HepG2 (cell line): ENCODE results near the gene EEF1A2. TPM values are rescaled to one million over a fixed set of nuclear protein-coding genes. Genes with fewer than 3 reads are reported as not detected.

Source experiments
- ATAC-seq: fragments of 200-7000 bp; cut with Tn5 transposase; 3 replicates; pipeline ENCODE4 v1.9.1; 2020; ENCODE audit warnings: mild to moderate bottlenecking, moderate library complexity
- BruUV-seq: library from RNA; stranded (reverse); fragments of 400-500 nt; replicated peaks from 2 replicates; lab custom pipeline; 2021; lab: Mats Ljungman, UMichigan
- CTCF ChIA-PET: fragments of 300-600 bp; formaldehyde crosslinking; extraction: SDS; loops from one replicate; lab custom pipeline; 2021; ENCODE audit warnings: low total read pairs, inconsistent platforms, low intra/inter-chr PET ratio; lab: Yijun Ruan, JAX
- POLR2A ChIA-PET: fragments of 350-600 bp; sonication (Branson Sonifier 250); formaldehyde crosslinking; loops from one replicate; lab custom pipeline; 2020; ENCODE audit warnings: antibody characterized with exemption, inconsistent platforms; lab: Yijun Ruan, JAX
- DNase-seq: peaks from one replicate; pipeline ENCODE4 v3.0.0-alpha.2; 2015; ENCODE audit warnings: low spot score
- FAIRE-seq: peaks from 3 replicates; lab custom pipeline; 2011; peaks lifted over from hg19 to GRCh38; lab: Jason Lieb, UNC
- H2AFZ ChIP-seq: one replicate; pipeline ENCODE4 v1.6.1; 2011; ENCODE audit warnings: low read length, inconsistent platforms
- H3K27ac ChIP-seq: fragments of 300-600 bp; 3 replicates; pipeline ENCODE4 v1.8.0; 2011; ENCODE audit warnings: mixed run types, mild to moderate bottlenecking, mixed read lengths, low read length, inconsistent platforms; ENCODE audit not compliant: insufficient read depth; ENCODE audit errors: extremely low read length
- H3K27me3 ChIP-seq, 2 experiments: fragments of 200-600 bp in 1 of 2; 2 replicates in 1 of 2; 3 replicates in 1 of 2; pipeline versions ENCODE4 v1.6.0 to v1.8.0; 2011; ENCODE audit warnings: low read length in 2 of 2, mild to moderate bottlenecking in 2 of 2, moderate library complexity in 2 of 2, inconsistent platforms in 1 of 2; ENCODE audit not compliant: insufficient read depth in 2 of 2, control insufficient read depth in 1 of 2
- H3K36me3 ChIP-seq, 2 experiments: fragments of 200-600 bp in 1 of 2; replicated peaks in 1 of 2; 2 replicates in 1 of 2; 3 replicates in 1 of 2; pipeline versions ENCODE4 v1.5.1 to v1.8.0; 2011; ENCODE audit warnings: low read length in 2 of 2, inconsistent platforms in 1 of 2; ENCODE audit not compliant: insufficient read depth in 2 of 2, control insufficient read depth in 1 of 2
- H3K4me1 ChIP-seq: 2 replicates; pipeline ENCODE4 v1.5.1; 2012; ENCODE audit warnings: low read length, inconsistent platforms; ENCODE audit not compliant: insufficient read depth
- H3K4me2 ChIP-seq: 2 replicates; pipeline ENCODE4 v1.6.0; 2011; ENCODE audit warnings: low read depth, low read length, inconsistent platforms
- H3K4me3 ChIP-seq, 3 experiments: fragments of 200-600 bp in 1 of 3; sonication (generic), shearing (Covaris generic) in 1 of 3; replicated peaks in 1 of 3; 2 replicates each; pipeline ENCODE4 v1.5.1; 2011 to 2016; ENCODE audit warnings: low read length in 3 of 3, inconsistent platforms in 2 of 3, low read depth in 2 of 3, mild to moderate bottlenecking in 2 of 3, control low read depth in 1 of 3, mixed read lengths in 1 of 3; ENCODE audit not compliant: insufficient read depth in 1 of 3
- H3K79me2 ChIP-seq: one replicate; pipeline ENCODE4 v1.6.1; 2011; ENCODE audit warnings: low read length, inconsistent platforms; ENCODE audit not compliant: insufficient read depth
- H3K9ac ChIP-seq: 2 replicates; pipeline ENCODE4 v1.6.0; 2011; ENCODE audit warnings: mild to moderate bottlenecking, low read depth, low read length, inconsistent platforms; ENCODE audit not compliant: insufficient read depth
- H3K9me3 ChIP-seq: 2 replicates; pipeline ENCODE4 v1.5.1; 2012; ENCODE audit warnings: mild to moderate bottlenecking, low read length
- H4K20me1 ChIP-seq: 2 replicates; pipeline ENCODE4 v1.6.0; 2011; ENCODE audit warnings: inconsistent platforms, mild to moderate bottlenecking, low read length, moderate library complexity; ENCODE audit not compliant: insufficient read depth
- CTCF ChIP-seq: sonication (generic); formaldehyde crosslinking; IDR thresholded peaks from 2 replicates; pipeline ENCODE4 v1.5.0; 2020; ENCODE audit warnings: mild to moderate bottlenecking, missing genetic modification reagents, moderate library complexity
- MED8 ChIP-seq: sonication (generic); formaldehyde crosslinking; IDR thresholded peaks from 2 replicates; pipeline ENCODE4 v1.8.1; 2023; ENCODE audit warnings: mild to moderate bottlenecking, missing genetic modification reagents; ENCODE audit not compliant: insufficient replicate concordance
- NFYB ChIP-seq: sonication (generic); formaldehyde crosslinking; IDR thresholded peaks from 2 replicates; pipeline ENCODE4 v1.4.0; 2020; ENCODE audit warnings: missing genetic modification reagents
- NONO ChIP-seq, 2 experiments: fragments of 450-650 bp in 1 of 2; sonication (generic) in 1 of 2; formaldehyde crosslinking in 1 of 2; IDR thresholded peaks in 1 of 2; conservative IDR thresholded peaks in 1 of 2; 2 replicates each; pipeline versions ENCODE4 v1.6.1 to v1.8.0; 2017 to 2022; ENCODE audit warnings: mild to moderate bottlenecking in 1 of 2, missing genetic modification reagents in 1 of 2, moderate library complexity in 1 of 2
- RXRA ChIP-seq: sonication (generic); formaldehyde crosslinking; IDR thresholded peaks from 2 replicates; pipeline ENCODE4 v1.5.1; 2020; ENCODE audit warnings: missing genetic modification reagents
- SIN3B ChIP-seq: fragments of 150-350 bp; IDR thresholded peaks from 2 replicates; pipeline ENCODE4 v1.6.1; 2014; ENCODE audit warnings: low read length
- SNAI1 ChIP-seq: sonication (generic); formaldehyde crosslinking; IDR thresholded peaks from 2 replicates; pipeline ENCODE4 v1.5.0; 2020; ENCODE audit warnings: mild to moderate bottlenecking, missing genetic modification reagents, borderline replicate concordance
- SOX13 ChIP-seq, 3 experiments: fragments of 450-650 bp in 1 of 3; sonication (generic) in 1 of 3; formaldehyde crosslinking in 1 of 3; IDR thresholded peaks in 2 of 3; conservative IDR thresholded peaks in 1 of 3; 2 replicates each; pipeline versions ENCODE4 v1.5.0 to v1.6.1; 2016 to 2020; ENCODE audit warnings: antibody characterized with exemption in 1 of 3, mild to moderate bottlenecking in 1 of 3, missing compliant biosample characterization in 1 of 3, missing genetic modification reagents in 1 of 3, moderate library complexity in 1 of 3
- ZBTB38 ChIP-seq: sonication (generic); formaldehyde crosslinking; IDR thresholded peaks from 2 replicates; pipeline ENCODE4 v1.5.1; 2020; ENCODE audit warnings: mild to moderate bottlenecking, missing genetic modification reagents
- ZFP62 ChIP-seq: sonication (generic); formaldehyde crosslinking; IDR thresholded peaks from 2 replicates; pipeline ENCODE4 v1.4.0; 2020; ENCODE audit warnings: missing genetic modification reagents
- ZGPAT ChIP-seq: IDR thresholded peaks from 2 replicates; pipeline ENCODE4 v1.6.1; 2016; ENCODE audit warnings: mild to moderate bottlenecking
- ZMYM3 ChIP-seq: sonication (generic); formaldehyde crosslinking; IDR thresholded peaks from 2 replicates; pipeline ENCODE4 v1.5.1; 2020; ENCODE audit warnings: mild to moderate bottlenecking, missing genetic modification reagents
- ZNF282 ChIP-seq: fragments of 450-650 bp; IDR thresholded peaks from 2 replicates; pipeline ENCODE4 v1.6.1; 2018; ENCODE audit not compliant: partially characterized antibody
- ZNF572 ChIP-seq: sonication (generic); formaldehyde crosslinking; IDR thresholded peaks from 2 replicates; pipeline ENCODE4 v1.5.1; 2020; ENCODE audit warnings: mild to moderate bottlenecking, missing genetic modification reagents
- ZNF619 ChIP-seq: sonication (generic); formaldehyde crosslinking; IDR thresholded peaks from 2 replicates; pipeline ENCODE4 v1.4.0; 2020; ENCODE audit warnings: mild to moderate bottlenecking, missing genetic modification reagents
- ZNF713 ChIP-seq: sonication (generic); formaldehyde crosslinking; IDR thresholded peaks from 2 replicates; pipeline ENCODE4 v1.4.0; 2020; ENCODE audit warnings: mild to moderate bottlenecking, missing genetic modification reagents
- ZNF737 ChIP-seq: sonication (generic); formaldehyde crosslinking; IDR thresholded peaks from 2 replicates; pipeline ENCODE4 v1.5.0; 2020; ENCODE audit warnings: missing genetic modification reagents, mild to moderate bottlenecking, borderline replicate concordance
- ZNF776 ChIP-seq: sonication (generic); formaldehyde crosslinking; IDR thresholded peaks from 2 replicates; pipeline ENCODE4 v1.4.0; 2020; ENCODE audit warnings: mild to moderate bottlenecking, missing genetic modification reagents
- ZNF891 ChIP-seq: sonication (generic); formaldehyde crosslinking; IDR thresholded peaks from 2 replicates; pipeline ENCODE4 v1.5.0; 2020; ENCODE audit warnings: mild to moderate bottlenecking, missing genetic modification reagents
- ZZZ3 ChIP-seq: sonication (generic); formaldehyde crosslinking; IDR thresholded peaks from 2 replicates; pipeline ENCODE4 v1.4.0; 2020; ENCODE audit warnings: missing genetic modification reagents, mild to moderate bottlenecking, borderline replicate concordance
- WGBS: methylation state at CpG from one replicate; pipeline ENCODE4 v1.1.6; 2017; ENCODE audit warnings: low lambda C conversion rate; 5-methylcytosine and 5-hydroxymethylcytosine counted together
- in situ Hi-C: cut with HindIII; loops from 2 replicates; pipeline ENCODE4 v1.10.0; 2017; ENCODE audit warnings: low pct_unique_long_range_greater_than_20kb; ENCODE audit not compliant: extremely low pct_ligation_motif_present
- intact Hi-C: fragments of 100-400 bp; cut with micrococcal nuclease; formaldehyde crosslinking; loops from one replicate; pipeline ENCODE4 v1.10.0; 2022; ENCODE audit not compliant: unreplicated experiment
- polyA plus RNA-seq, 8 experiments: library from polyadenylated mRNA; depleted of rRNA in 3 of 8; stranded (reverse) in 7 of 8; unstranded in 1 of 8; fragments of >200 nt; fragmentation: Illumina TruSeq in 4 of 8; extraction: Trizol in 4 of 8; gene quantifications; 2 replicates each; pipeline versions ENCODE4 v1.2.1 to v1.2.3, GENCODE V29; 2011 to 2016; ENCODE audit warnings: low read depth in 4 of 8, missing spikeins in 1 of 8, mixed read lengths in 1 of 8; ENCODE audit not compliant: insufficient read depth in 1 of 8
- total RNA-seq, 5 experiments: library from RNA; depleted of rRNA; stranded (reverse); fragments of >200 nt; fragmentation: Illumina TruSeq; extraction: Trizol; gene quantifications; 2 replicates each; pipeline ENCODE4 v1.2.3, GENCODE V29; 2016; ENCODE audit warnings: low read depth in 1 of 5
- TF ChIP-seq, protein P1 (sequence below): sonication (generic); formaldehyde crosslinking; IDR thresholded peaks from 2 replicates; pipeline ENCODE4 v1.4.0; 2020; ENCODE audit warnings: mild to moderate bottlenecking, missing genetic modification reagents

Gene EEF1A2
- total and polyA plus RNA-seq, 2 of the 13 experiments (the other 11 are each of a cell fraction or from before 2014, with no cell fraction given) = 0.44 to 0.87 TPM

DNA sequence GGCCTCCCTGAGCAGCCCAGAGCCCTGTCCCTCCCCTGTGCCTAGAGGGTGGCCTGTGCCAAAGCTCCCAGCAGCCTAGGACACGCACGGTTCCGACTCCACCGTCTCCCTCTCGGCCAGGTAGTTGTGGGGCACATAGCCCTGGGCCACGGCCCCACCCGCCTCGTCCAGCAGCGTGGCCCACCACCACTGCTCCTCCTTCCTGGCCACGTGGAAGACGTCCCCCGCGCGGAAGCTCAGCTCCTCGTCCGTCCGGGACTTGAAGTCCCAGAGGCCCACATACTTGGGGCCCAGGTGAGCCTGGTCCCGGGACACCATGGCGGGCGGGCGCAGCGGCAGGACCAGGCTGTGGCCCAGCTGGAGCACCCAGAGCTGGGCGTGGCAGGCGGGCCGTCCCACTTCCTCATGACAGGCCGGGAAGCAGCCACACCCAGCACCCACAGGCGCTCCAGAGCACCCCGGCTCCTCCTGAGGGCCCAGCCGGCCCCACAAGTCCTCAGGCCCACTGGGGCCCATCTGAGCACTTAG, 38.2 kb upstream of the EEF1A2 start, which contains the start of gene PTK6:
Gene PTK6 (minus strand): TSS at position 380 of the 528 bp plus-strand sequence. CDS start 62 bp downstream, at position 318.
- peak within 1 kb of the TSS; percentile 53 for H3K9ac ChIP-seq
- POLR2A ChIA-PET = interaction anchor here (1.0 to 2.7 kb wide), 16 partner anchors 8 to 443 kb away, joined by 3 to 26 read pairs (median 6); partner anchors contain the start of genes GMEB2, HELZ2, PPDPF and PRPF6
- no peaks in the 10 kb centered on the region for H3K36me3 ChIP-seq
- CTCF ChIA-PET = interaction anchor here (1.1 to 2.7 kb wide), 6 partner anchors 36 to 533 kb away, joined by 3 to 29 read pairs (median 8); partner anchors contain the start of genes HELZ2 and TPD52L2
- peak within 1 kb of the TSS; percentile 37 to 76 (median 64); a peak in 5 of 6 replicates for H3K4me3 ChIP-seq
- no peak within 1 kb of the TSS for H2AFZ ChIP-seq
- H3K9me3 ChIP-seq = no peaks in the 10 kb centered on the region
- no peak within 1 kb of the TSS for H3K27ac ChIP-seq
- intact Hi-C loops (loop anchor here (5.0 to 10.0 kb wide), 4 partner anchors 90 to 435 kb away; partner anchors contain the start of genes GMEB2, LIME1, RTEL1 and SLC2A4RG), in situ Hi-C loops (loop anchor here (5.0 kb wide), 1 partner anchor 40 kb away; no protein-coding TSS in a partner anchor)
- peaks cover 49 to 65% of the 10 kb centered on the region in 2 experiments for H3K27me3 ChIP-seq
- no peak for DNase-seq
- WGBS = 70% methylated on average over 29 of the region's 29 CpGs
- no peak for FAIRE-seq
- no peaks in the 10 kb centered on the region for H4K20me1 ChIP-seq
- BruUV-seq = no TSS peak
- H3K79me2 ChIP-seq = no peaks in the 10 kb centered on the region
- H3K4me2 ChIP-seq = peak within 1 kb of the TSS; percentile 89
- peak; percentile 2 for ATAC-seq
- peaks cover 48% of the 10 kb centered on the region for H3K4me1 ChIP-seq
- TF ChIP-seq ZGPAT (CRISPR knock-in tag) (no peak), ZBTB38 (peak; percentile 57; the same call in 1 of the 2 replicates), MED8 (CRISPR knock-in tag) (peak; percentile 32), ZFP62 (CRISPR knock-in tag) (no peak), ZNF891 (CRISPR knock-in tag) (0 out of 2 replicates have a peak, but pooled peaks have one; percentile 52), SOX13 (IDR thresholded peaks at IDR 0.05) (no peak), SOX13 (CRISPR knock-in tag; conservative IDR thresholded peaks at IDR 0.05 in 1 of 2, IDR thresholded peaks at IDR 0.05 in 1 of 2) (no peak), ZNF713 (CRISPR knock-in tag) (no peak), NFYB (CRISPR knock-in tag) (no peak), NONO (IDR thresholded peaks at IDR 0.05) (no peak), NONO (CRISPR knock-in tag; conservative IDR thresholded peaks at IDR 0.05) (0 out of 2 replicates have a peak, but pooled peaks have one; percentile 3), SNAI1 (CRISPR knock-in tag) (no peak), RXRA (CRISPR knock-in tag) (0 out of 2 replicates have a peak, but pooled peaks have one; percentile 32), ZNF282 (no peak), ZNF776 (CRISPR knock-in tag) (peak; percentile 61; the same call in 1 of the 2 replicates), ZMYM3 (CRISPR knock-in tag) (no peak), ZNF572 (CRISPR knock-in tag) (0 out of 2 replicates have a peak, but pooled peaks have one; percentile 40), ZZZ3 (no peak), ZNF737 (no peak), CTCF (CRISPR knock-in tag) (0 out of 2 replicates have a peak, but pooled peaks have one; percentile 2), ZNF619 (CRISPR knock-in tag) (0 out of 2 replicates have a peak, but pooled peaks have one; percentile 5), SIN3B (no peak)
- TF ChIP-seq, protein P1, sequence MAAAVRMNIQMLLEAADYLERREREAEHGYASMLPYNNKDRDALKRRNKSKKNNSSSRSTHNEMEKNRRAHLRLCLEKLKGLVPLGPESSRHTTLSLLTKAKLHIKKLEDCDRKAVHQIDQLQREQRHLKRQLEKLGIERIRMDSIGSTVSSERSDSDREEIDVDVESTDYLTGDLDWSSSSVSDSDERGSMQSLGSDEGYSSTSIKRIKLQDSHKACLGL = peak; percentile 14; the same call in 1 of the 2 replicates
